HUES6 (cell line): ENCODE data around the gene SPRY2.
"Not testable (repeated sequence)": the region's sequence is repeated elsewhere in the genome, so short reads cannot be mapped to it uniquely, and the experiment has no call there.

Source experiments
- H3K27ac ChIP-seq: 2 replicates; pipeline ENCODE4 v1.7.0; 2013; ENCODE audit warnings: low read depth, mild to moderate bottlenecking, low read length, inconsistent platforms
- H3K27me3 ChIP-seq: 2 replicates; pipeline ENCODE4 v1.6.1; 2013; ENCODE audit warnings: low read length; ENCODE audit not compliant: control insufficient read depth, insufficient read depth
- H3K36me3 ChIP-seq: 2 replicates; pipeline ENCODE4 v1.6.1; 2013; ENCODE audit warnings: low read length; ENCODE audit not compliant: control insufficient read depth, insufficient read depth
- H3K4me1 ChIP-seq: 2 replicates; pipeline ENCODE4 v1.6.1; 2013; ENCODE audit warnings: low read length; ENCODE audit not compliant: control insufficient read depth, insufficient read depth
- H3K4me3 ChIP-seq: 2 replicates; pipeline ENCODE4 v1.5.1; 2013; ENCODE audit warnings: low read depth, low read length
- H3K9ac ChIP-seq: one replicate; pipeline ENCODE4 v1.6.1; 2013; ENCODE audit warnings: mild to moderate bottlenecking, low read length
- H3K9me3 ChIP-seq: 2 replicates; pipeline ENCODE4 v1.6.1; 2013; ENCODE audit warnings: low read depth, low read length; ENCODE audit not compliant: control insufficient read depth, insufficient read depth

The SPRY2 gene

GRCh38 chr13:80374444-80374843, 33.5 kb upstream of the SPRY2 start:
- H3K4me1 ChIP-seq, result no peaks in the 10 kb centered on the region
- no peaks in the 10 kb centered on the region for H3K9me3 ChIP-seq
- H3K36me3 ChIP-seq, result no peaks in the 10 kb centered on the region
- H3K9ac ChIP-seq, result no peak overlapping the region
- no peak overlapping the region for H3K4me3 ChIP-seq
- H3K27me3 ChIP-seq, result no peaks in the 10 kb centered on the region
- no peak overlapping the region for H3K27ac ChIP-seq

DNA sequence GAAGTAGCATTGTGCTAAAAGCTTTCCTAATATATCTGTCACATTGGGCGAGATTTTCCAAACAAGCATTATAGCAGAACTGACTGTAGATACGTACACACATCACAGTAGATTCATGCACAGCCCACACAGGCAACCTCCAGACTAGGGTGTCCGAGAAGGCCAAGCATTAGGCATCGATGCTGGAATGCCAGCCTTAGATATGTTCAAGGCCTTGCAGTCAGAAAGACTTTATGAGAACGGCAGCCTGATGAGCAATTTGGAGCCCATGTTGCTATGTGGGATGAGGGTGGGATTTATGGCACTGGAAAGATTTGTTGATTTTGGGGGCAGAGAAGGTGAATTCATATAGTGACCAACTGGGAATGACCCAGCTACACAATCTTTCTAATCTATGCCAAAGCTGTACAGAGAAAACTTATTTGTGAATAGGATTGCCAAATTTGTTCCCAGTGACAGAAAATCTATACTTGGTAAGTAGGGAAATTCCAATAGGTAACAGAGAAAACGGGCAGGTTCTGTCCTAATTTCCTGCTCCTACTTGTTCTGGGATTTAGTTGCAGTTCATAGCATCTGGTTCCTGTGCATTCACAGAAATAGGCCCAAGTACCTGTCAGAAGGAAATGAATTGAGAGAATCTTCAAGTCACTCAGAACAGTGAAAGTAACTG, 31.0 kb upstream of the SPRY2 start:
- no peaks in the 10 kb centered on the region for H3K4me1 ChIP-seq
- no peak overlapping the region for H3K9ac ChIP-seq
- H3K27ac ChIP-seq, result no peak overlapping the region
- H3K4me3 ChIP-seq, result no peak overlapping the region
- H3K9me3 ChIP-seq, result no peaks in the 10 kb centered on the region
- H3K27me3 ChIP-seq, result no peaks in the 10 kb centered on the region
- H3K36me3 ChIP-seq, result no peaks in the 10 kb centered on the region

GRCh38 chr13:80367473-80367872, 26.5 kb upstream of the SPRY2 start:
- Histone ChIP-seq H3K36me3 (no peaks in the 10 kb centered on the region), H3K4me3 (no peak overlapping the region)

GRCh38 chr13:80363890-80364503, 23.1 kb upstream of the SPRY2 start:
- no peak overlapping the region for H3K27ac ChIP-seq
- peaks cover 34% of the 10 kb centered on the region for H3K4me1 ChIP-seq
- no peak overlapping the region for H3K4me3 ChIP-seq
- H3K36me3 ChIP-seq, result no peaks in the 10 kb centered on the region
- no peak overlapping the region for H3K9ac ChIP-seq
- no peaks in the 10 kb centered on the region for H3K27me3 ChIP-seq
- H3K9me3 ChIP-seq, result no peaks in the 10 kb centered on the region

More at GRCh38 chr13:80367473-80367872, 26.5 kb upstream of the SPRY2 start:
- Histone ChIP-seq H3K27ac (no peak overlapping the region), H3K4me1 (peaks cover 3% of the 10 kb centered on the region), H3K9ac (no peak overlapping the region), H3K27me3 (no peaks in the 10 kb centered on the region), H3K9me3 (no peaks in the 10 kb centered on the region)

DNA sequence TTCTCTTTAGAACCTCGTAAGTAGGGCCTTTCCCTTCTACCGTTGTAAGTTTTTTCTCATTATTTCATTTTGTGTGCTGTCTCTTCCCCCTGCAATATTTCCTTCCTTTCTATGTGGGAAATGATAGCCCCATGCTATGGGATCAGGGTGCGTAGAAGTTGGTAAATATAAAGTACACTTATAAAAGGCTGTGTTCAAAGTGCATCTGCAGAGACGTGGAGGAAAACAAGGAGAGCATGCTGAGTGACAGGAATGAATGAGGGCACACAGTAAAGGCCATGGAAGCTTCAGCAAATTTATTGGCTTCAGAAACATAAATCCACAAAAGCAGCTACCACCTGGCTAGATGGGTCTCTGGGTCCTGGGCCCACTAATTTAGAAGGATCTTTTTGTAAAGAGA, 21.6 kb upstream of the SPRY2 start:
- Histone ChIP-seq H3K4me3 (no peak overlapping the region), H3K27ac (peak overlapping the region; percentile 54; the same call in 1 of the 2 replicates), H3K4me1 (peaks cover 40% of the 10 kb centered on the region), H3K36me3 (no peaks in the 10 kb centered on the region), H3K9ac (no peak overlapping the region), H3K27me3 (no peaks in the 10 kb centered on the region), H3K9me3 (no peaks in the 10 kb centered on the region)

- no peaks in the 10 kb centered on the region for H3K27me3 ChIP-seq
- H3K9ac ChIP-seq, result peak overlapping the region; percentile 10
- no peaks in the 10 kb centered on the region; the same call in 1 of the 2 replicates for H3K9me3 ChIP-seq
- peaks cover 40% of the 10 kb centered on the region for H3K4me1 ChIP-seq
- no peaks in the 10 kb centered on the region for H3K36me3 ChIP-seq
- H3K27ac ChIP-seq, result peak overlapping the region; percentile 54; the same call in 1 of the 2 replicates
- H3K4me3 ChIP-seq, result no peak overlapping the region
These were observed 21.0 kb upstream of the SPRY2 start for GRCh38 chr13:80361883-80362327.

GRCh38 chr13:80361298-80361697, 20.4 kb upstream of the SPRY2 start:
- Histone ChIP-seq H3K27ac (peak overlapping the region; percentile 34; the same call in 1 of the 2 replicates), H3K36me3 (no peaks in the 10 kb centered on the region), H3K9me3 (no peaks in the 10 kb centered on the region; the same call in 1 of the 2 replicates), H3K9ac (no peak overlapping the region), H3K27me3 (no peaks in the 10 kb centered on the region), H3K4me1 (peaks cover 40% of the 10 kb centered on the region), H3K4me3 (no peak overlapping the region)

DNA sequence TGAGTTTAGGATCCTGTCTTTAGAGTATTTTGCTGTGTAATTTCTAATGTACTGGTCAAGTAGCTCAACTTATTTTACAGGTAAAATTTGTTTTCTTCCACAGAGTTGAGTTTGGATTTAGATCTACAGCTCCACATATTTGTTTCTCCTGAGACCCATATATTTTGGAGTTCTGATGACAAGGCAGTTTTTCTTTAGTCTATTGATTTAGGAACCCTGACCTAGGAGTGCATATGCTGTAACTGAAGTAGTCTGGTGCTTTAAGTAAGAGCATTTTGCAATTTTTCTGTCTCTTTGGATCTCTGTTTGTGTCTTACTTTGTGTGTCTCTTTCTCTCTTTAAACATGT, 19.5 kb upstream of the SPRY2 start:
- H3K4me1 ChIP-seq, result peaks cover 40% of the 10 kb centered on the region
- H3K9ac ChIP-seq, result peak overlapping the region; percentile 53
- H3K4me3 ChIP-seq, result no peak overlapping the region; the same call in 1 of the 2 replicates
- H3K27me3 ChIP-seq, result no peaks in the 10 kb centered on the region
- H3K36me3 ChIP-seq, result no peaks in the 10 kb centered on the region
- peaks cover 2% of the 10 kb centered on the region; the same call in 1 of the 2 replicates for H3K9me3 ChIP-seq
- H3K27ac ChIP-seq, result peak overlapping the region; percentile 60

DNA sequence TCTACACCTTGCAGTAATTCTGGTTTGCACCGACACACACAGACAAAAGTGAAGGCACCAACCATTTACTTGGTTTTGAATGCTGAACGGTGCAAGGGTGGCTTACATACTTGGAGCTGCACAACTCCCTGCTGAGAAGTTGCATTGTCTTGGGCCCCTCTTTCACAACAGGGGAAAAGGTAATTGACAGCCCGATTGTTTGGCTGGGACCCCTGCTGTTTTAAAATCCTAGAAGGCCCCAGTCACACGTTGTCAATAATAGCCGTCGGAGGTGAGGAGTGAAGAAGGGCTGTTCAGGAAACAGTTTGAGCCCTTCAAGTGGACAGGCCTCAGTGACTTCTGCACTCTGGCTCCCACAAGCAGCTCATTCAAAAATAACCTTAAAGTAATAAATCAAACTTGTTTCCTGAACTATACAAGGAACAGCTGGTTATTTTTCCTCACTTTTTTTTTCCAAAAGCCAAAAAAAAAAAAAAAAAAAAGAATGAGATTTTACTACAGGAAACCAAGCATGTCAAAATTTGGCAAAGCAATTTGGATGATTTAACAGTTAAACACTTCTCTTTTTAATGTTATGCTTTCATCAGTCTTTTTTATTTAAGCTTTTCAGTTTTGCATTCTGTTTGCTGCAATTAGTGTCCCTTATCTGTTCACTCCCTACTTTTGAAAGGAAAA, 19.0 kb upstream of the SPRY2 start:
- no peaks in the 10 kb centered on the region for H3K27me3 ChIP-seq
- H3K4me3 ChIP-seq, result peak overlapping the region; percentile 50
- H3K9ac ChIP-seq, result peak overlapping the region; percentile 53
- no peaks in the 10 kb centered on the region for H3K36me3 ChIP-seq
- peaks cover 2% of the 10 kb centered on the region; the same call in 1 of the 2 replicates for H3K9me3 ChIP-seq
- peaks cover 40% of the 10 kb centered on the region for H3K4me1 ChIP-seq
- peak overlapping the region; percentile 60 for H3K27ac ChIP-seq

DNA sequence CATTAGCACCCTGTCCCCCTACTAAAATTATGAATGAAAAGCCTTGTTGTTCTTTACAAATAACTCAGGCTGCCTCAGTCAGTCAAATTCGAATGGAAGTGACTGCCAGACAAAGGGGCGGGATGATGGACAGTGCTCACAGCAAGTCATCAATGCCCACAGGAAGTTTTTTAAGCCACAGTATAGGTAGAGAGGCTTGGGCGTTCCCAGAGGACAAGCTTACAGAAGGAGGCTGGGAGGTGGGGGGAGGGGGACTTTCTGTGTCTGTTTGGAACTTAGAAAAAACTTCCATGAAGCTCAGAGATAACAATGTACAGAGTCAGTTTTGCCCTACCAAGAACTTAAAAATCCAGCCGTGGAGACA, 18.5 kb upstream of the SPRY2 start:
- no peaks in the 10 kb centered on the region for H3K36me3 ChIP-seq
- peaks cover 40% of the 10 kb centered on the region for H3K4me1 ChIP-seq
- no peaks in the 10 kb centered on the region for H3K27me3 ChIP-seq
- H3K27ac ChIP-seq, result peak overlapping the region; percentile 60; the same call in 1 of the 2 replicates
- H3K4me3 ChIP-seq, result peak overlapping the region; percentile 50
- peak overlapping the region; percentile 45 for H3K9ac ChIP-seq
- peaks cover 2% of the 10 kb centered on the region; the same call in 1 of the 2 replicates for H3K9me3 ChIP-seq

- H3K9ac ChIP-seq, H3K27me3 ChIP-seq, H3K9me3 ChIP-seq, H3K36me3 ChIP-seq, H3K4me3 ChIP-seq, H3K27ac ChIP-seq: not testable (repeated sequence)
- H3K4me1 ChIP-seq, result peaks cover 19% of the 10 kb centered on the region
These were observed 14.7 kb upstream of the SPRY2 start for GRCh38 chr13:80355496-80356094.
